ENCODE data around the gene ZNF276.

- TF ChIP-seq CTCF (IDR thresholded peaks at IDR 0.05; ENCODE audit: low read length) (no peak), EZH2 (IDR thresholded peaks at IDR 0.05; ENCODE audit: borderline replicate concordance, low read length) (no peak)
Observed at GRCh38 chr16:89720551-89720812, 855 bp upstream of the ZNF276 start.

Data from OCI-LY1 (cell line).